PC-3 (cell line): ENCODE measurements around the gene TMEM86A.

ENCODE experiments used
- EZH2phosphoT487 ChIP-seq: fragments of 300-600 bp; sonication (generic); IDR thresholded peaks from 2 replicates; pipeline ENCODE4 v1.6.1; 2018; ENCODE audit warnings: mild to moderate bottlenecking, antibody characterized with exemption, low read length, borderline replicate concordance
- TF ChIP-seq, protein P1 (sequence below): fragments of 300-600 bp; sonication (generic); conservative IDR thresholded peaks from 2 replicates; pipeline ENCODE4 v1.5.1; 2017; ENCODE audit warnings: antibody characterized with exemption, low read depth, mild to moderate bottlenecking, low read length

DNA sequence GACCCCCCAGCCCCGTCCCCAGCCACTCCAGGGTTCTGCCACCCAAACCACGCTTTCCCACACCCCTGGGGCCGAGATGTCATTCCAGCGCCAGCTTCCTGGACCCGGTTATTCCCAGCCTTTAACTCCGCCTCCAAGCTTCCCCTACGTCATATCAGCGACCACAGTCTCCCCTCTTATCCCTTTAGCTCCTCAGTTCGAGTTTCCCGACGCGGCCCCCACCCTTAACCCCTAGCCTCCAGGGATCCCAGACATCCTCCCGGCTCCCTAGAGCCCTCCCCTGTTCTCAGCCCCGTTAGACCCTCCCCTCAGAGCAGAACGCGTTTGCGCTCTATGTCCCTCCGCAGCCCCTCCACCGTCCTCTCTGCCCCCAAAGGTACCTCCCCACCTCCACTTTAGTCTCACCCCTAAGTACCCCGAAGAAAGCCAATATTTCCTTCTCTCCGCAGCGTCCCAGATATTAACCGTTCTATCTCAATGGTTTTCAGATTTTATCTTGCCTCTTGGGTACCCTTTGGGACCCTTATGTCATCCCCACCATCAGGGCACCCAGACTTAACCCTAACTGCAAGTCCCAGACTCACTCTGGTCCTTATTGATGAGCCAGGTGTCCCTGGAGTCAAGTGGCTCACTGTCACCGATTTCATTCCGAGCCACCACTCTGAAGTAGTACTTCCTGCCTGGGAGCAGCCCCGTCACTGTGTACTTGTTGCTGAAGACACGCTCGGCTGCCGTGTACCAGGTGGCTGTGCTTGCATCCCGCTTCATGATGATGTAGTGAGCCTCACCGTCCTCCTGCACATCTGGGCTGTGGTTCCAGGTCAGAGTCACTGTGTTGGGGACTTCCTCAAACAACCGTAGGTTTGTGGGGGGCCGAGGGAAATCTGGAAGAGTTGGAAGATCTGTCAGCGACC lies 8.0 kb downstream of the TMEM86A start:
- TF ChIP-seq, protein P1, sequence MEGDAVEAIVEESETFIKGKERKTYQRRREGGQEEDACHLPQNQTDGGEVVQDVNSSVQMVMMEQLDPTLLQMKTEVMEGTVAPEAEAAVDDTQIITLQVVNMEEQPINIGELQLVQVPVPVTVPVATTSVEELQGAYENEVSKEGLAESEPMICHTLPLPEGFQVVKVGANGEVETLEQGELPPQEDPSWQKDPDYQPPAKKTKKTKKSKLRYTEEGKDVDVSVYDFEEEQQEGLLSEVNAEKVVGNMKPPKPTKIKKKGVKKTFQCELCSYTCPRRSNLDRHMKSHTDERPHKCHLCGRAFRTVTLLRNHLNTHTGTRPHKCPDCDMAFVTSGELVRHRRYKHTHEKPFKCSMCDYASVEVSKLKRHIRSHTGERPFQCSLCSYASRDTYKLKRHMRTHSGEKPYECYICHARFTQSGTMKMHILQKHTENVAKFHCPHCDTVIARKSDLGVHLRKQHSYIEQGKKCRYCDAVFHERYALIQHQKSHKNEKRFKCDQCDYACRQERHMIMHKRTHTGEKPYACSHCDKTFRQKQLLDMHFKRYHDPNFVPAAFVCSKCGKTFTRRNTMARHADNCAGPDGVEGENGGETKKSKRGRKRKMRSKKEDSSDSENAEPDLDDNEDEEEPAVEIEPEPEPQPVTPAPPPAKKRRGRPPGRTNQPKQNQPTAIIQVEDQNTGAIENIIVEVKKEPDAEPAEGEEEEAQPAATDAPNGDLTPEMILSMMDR: no peak
- no peak for TF ChIP-seq EZH2phosphoT487
